HepG2 (cell line): ENCODE data around the gene CMA1. TPM values are rescaled to one million over a fixed set of nuclear protein-coding genes. Genes with fewer than 3 reads are reported as not detected.
"Not testable (repeated sequence)": the region's sequence is repeated elsewhere in the genome, so short reads cannot be mapped to it uniquely, and the experiment has no call there.

Experiments
- ATAC-seq: fragments of 200-7000 bp; cut with Tn5 transposase; 3 replicates; pipeline ENCODE4 v1.9.1; 2020; ENCODE audit warnings: mild to moderate bottlenecking, moderate library complexity
- BruUV-seq: library from RNA; stranded (reverse); fragments of 400-500 nt; replicated peaks from 2 replicates; lab custom pipeline; 2021; lab: Mats Ljungman, UMichigan
- CTCF ChIA-PET: fragments of 300-600 bp; formaldehyde crosslinking; extraction: SDS; loops from one replicate; lab custom pipeline; 2021; ENCODE audit warnings: low total read pairs, inconsistent platforms, low intra/inter-chr PET ratio; lab: Yijun Ruan, JAX
- POLR2A ChIA-PET: fragments of 350-600 bp; sonication (Branson Sonifier 250); formaldehyde crosslinking; loops from one replicate; lab custom pipeline; 2020; ENCODE audit warnings: antibody characterized with exemption, inconsistent platforms; lab: Yijun Ruan, JAX
- DNase-seq: peaks from one replicate; pipeline ENCODE4 v3.0.0-alpha.2; 2015; ENCODE audit warnings: low spot score
- FAIRE-seq: peaks from 3 replicates; lab custom pipeline; 2011; peaks lifted over from hg19 to GRCh38; lab: Jason Lieb, UNC
- H2AFZ ChIP-seq: one replicate; pipeline ENCODE4 v1.6.1; 2011; ENCODE audit warnings: low read length, inconsistent platforms
- H3K27ac ChIP-seq: fragments of 300-600 bp; 3 replicates; pipeline ENCODE4 v1.8.0; 2011; ENCODE audit warnings: mixed run types, mild to moderate bottlenecking, mixed read lengths, low read length, inconsistent platforms; ENCODE audit not compliant: insufficient read depth; ENCODE audit errors: extremely low read length
- H3K27me3 ChIP-seq, 2 experiments: fragments of 200-600 bp in 1 of 2; 2 replicates in 1 of 2; 3 replicates in 1 of 2; pipeline versions ENCODE4 v1.6.0 to v1.8.0; 2011; ENCODE audit warnings: low read length in 2 of 2, mild to moderate bottlenecking in 2 of 2, moderate library complexity in 2 of 2, inconsistent platforms in 1 of 2; ENCODE audit not compliant: insufficient read depth in 2 of 2, control insufficient read depth in 1 of 2
- H3K36me3 ChIP-seq, 2 experiments: fragments of 200-600 bp in 1 of 2; replicated peaks in 1 of 2; 2 replicates in 1 of 2; 3 replicates in 1 of 2; pipeline versions ENCODE4 v1.5.1 to v1.8.0; 2011; ENCODE audit warnings: low read length in 2 of 2, inconsistent platforms in 1 of 2; ENCODE audit not compliant: insufficient read depth in 2 of 2, control insufficient read depth in 1 of 2
- H3K4me1 ChIP-seq: 2 replicates; pipeline ENCODE4 v1.5.1; 2012; ENCODE audit warnings: low read length, inconsistent platforms; ENCODE audit not compliant: insufficient read depth
- H3K4me2 ChIP-seq: 2 replicates; pipeline ENCODE4 v1.6.0; 2011; ENCODE audit warnings: low read depth, low read length, inconsistent platforms
- H3K4me3 ChIP-seq, 3 experiments: fragments of 200-600 bp in 1 of 3; sonication (generic), shearing (Covaris generic) in 1 of 3; replicated peaks in 1 of 3; 2 replicates each; pipeline ENCODE4 v1.5.1; 2011 to 2016; ENCODE audit warnings: low read length in 3 of 3, inconsistent platforms in 2 of 3, low read depth in 2 of 3, mild to moderate bottlenecking in 2 of 3, control low read depth in 1 of 3, mixed read lengths in 1 of 3; ENCODE audit not compliant: insufficient read depth in 1 of 3
- H3K79me2 ChIP-seq: one replicate; pipeline ENCODE4 v1.6.1; 2011; ENCODE audit warnings: low read length, inconsistent platforms; ENCODE audit not compliant: insufficient read depth
- H3K9ac ChIP-seq: 2 replicates; pipeline ENCODE4 v1.6.0; 2011; ENCODE audit warnings: mild to moderate bottlenecking, low read depth, low read length, inconsistent platforms; ENCODE audit not compliant: insufficient read depth
- H3K9me3 ChIP-seq: 2 replicates; pipeline ENCODE4 v1.5.1; 2012; ENCODE audit warnings: mild to moderate bottlenecking, low read length
- H4K20me1 ChIP-seq: 2 replicates; pipeline ENCODE4 v1.6.0; 2011; ENCODE audit warnings: inconsistent platforms, mild to moderate bottlenecking, low read length, moderate library complexity; ENCODE audit not compliant: insufficient read depth
- ZMYM3 ChIP-seq: sonication (generic); formaldehyde crosslinking; IDR thresholded peaks from 2 replicates; pipeline ENCODE4 v1.5.1; 2020; ENCODE audit warnings: mild to moderate bottlenecking, missing genetic modification reagents
- ZNF121 ChIP-seq: sonication (generic); formaldehyde crosslinking; IDR thresholded peaks from 2 replicates; pipeline ENCODE4 v1.5.0; 2020; ENCODE audit warnings: mild to moderate bottlenecking, missing genetic modification reagents
- ZNF296 ChIP-seq: sonication (generic); formaldehyde crosslinking; conservative IDR thresholded peaks from 2 replicates; pipeline ENCODE4 v1.5.0; 2020; ENCODE audit warnings: mild to moderate bottlenecking, missing genetic modification reagents
- ZNF30 ChIP-seq: sonication (generic); formaldehyde crosslinking; IDR thresholded peaks from 2 replicates; pipeline ENCODE4 v1.5.0; 2020; ENCODE audit warnings: mild to moderate bottlenecking, missing genetic modification reagents
- WGBS: methylation state at CpG from one replicate; pipeline ENCODE4 v1.1.6; 2017; ENCODE audit warnings: low lambda C conversion rate; 5-methylcytosine and 5-hydroxymethylcytosine counted together
- in situ Hi-C: cut with HindIII; loops from 2 replicates; pipeline ENCODE4 v1.10.0; 2017; ENCODE audit warnings: low pct_unique_long_range_greater_than_20kb; ENCODE audit not compliant: extremely low pct_ligation_motif_present
- intact Hi-C: fragments of 100-400 bp; cut with micrococcal nuclease; formaldehyde crosslinking; loops from one replicate; pipeline ENCODE4 v1.10.0; 2022; ENCODE audit not compliant: unreplicated experiment
- polyA plus RNA-seq, 8 experiments: library from polyadenylated mRNA; depleted of rRNA in 3 of 8; stranded (reverse) in 7 of 8; unstranded in 1 of 8; fragments of >200 nt; fragmentation: Illumina TruSeq in 4 of 8; extraction: Trizol in 4 of 8; gene quantifications; 2 replicates each; pipeline versions ENCODE4 v1.2.1 to v1.2.3, GENCODE V29; 2011 to 2016; ENCODE audit warnings: low read depth in 4 of 8, missing spikeins in 1 of 8, mixed read lengths in 1 of 8; ENCODE audit not compliant: insufficient read depth in 1 of 8
- total RNA-seq, 5 experiments: library from RNA; depleted of rRNA; stranded (reverse); fragments of >200 nt; fragmentation: Illumina TruSeq; extraction: Trizol; gene quantifications; 2 replicates each; pipeline ENCODE4 v1.2.3, GENCODE V29; 2016; ENCODE audit warnings: low read depth in 1 of 5
- TF ChIP-seq, protein P1 (sequence below): sonication (generic); formaldehyde crosslinking; IDR thresholded peaks from 2 replicates; pipeline ENCODE4 v1.5.0; 2020; ENCODE audit warnings: mild to moderate bottlenecking, missing genetic modification reagents

CMA1 gene
- total and polyA plus RNA-seq, 2 of the 13 experiments (the other 11 are each of a cell fraction or from before 2014, with no cell fraction given) = not detected

DNA sequence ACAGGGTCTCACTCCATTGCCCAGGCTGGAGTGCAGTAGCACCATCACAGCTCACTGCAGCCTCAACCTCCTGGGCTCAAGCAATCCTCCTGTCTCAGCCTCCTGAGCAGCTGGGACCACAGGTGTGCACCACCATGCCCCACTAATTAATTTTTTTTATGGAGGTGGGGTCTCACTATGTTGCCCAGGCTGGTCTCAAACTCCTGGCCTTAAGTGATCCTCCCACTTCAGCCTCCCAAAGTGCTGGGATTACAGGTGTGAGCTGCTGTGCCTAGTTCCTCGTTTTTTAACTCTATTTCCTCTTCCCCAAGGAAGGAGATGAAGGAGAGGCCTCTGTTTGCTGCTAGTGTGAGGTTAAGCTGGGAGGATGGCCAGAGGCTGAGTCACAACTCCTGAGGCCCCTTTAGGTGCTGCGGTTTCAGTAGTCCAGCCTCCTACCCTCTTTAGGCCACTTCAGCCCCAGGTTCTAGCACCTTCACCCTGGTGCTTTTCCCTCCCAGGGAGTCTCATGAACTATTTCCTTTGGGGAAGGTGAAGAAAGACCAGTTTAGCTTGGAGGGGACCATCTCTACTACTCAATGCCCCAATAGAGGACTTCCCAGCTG, 25.3 kb downstream of the CMA1 start:
- CTCF ChIA-PET = interaction anchor here (1.6 to 2.4 kb wide), 2 partner anchors 122 to 196 kb away, joined by 4 to 40 read pairs; no protein-coding TSS in a partner anchor
- TF ChIP-seq, protein P1, sequence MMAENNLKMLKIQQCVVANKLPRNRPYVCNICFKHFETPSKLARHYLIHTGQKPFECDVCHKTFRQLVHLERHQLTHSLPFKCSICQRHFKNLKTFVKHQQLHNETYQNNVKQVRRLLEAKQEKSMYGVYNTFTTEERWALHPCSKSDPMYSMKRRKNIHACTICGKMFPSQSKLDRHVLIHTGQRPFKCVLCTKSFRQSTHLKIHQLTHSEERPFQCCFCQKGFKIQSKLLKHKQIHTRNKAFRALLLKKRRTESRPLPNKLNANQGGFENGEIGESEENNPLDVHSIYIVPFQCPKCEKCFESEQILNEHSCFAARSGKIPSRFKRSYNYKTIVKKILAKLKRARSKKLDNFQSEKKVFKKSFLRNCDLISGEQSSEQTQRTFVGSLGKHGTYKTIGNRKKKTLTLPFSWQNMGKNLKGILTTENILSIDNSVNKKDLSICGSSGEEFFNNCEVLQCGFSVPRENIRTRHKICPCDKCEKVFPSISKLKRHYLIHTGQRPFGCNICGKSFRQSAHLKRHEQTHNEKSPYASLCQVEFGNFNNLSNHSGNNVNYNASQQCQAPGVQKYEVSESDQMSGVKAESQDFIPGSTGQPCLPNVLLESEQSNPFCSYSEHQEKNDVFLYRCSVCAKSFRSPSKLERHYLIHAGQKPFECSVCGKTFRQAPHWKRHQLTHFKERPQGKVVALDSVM (CRISPR knock-in tag) = 0 out of 2 replicates have a peak, but pooled peaks have one; percentile 64
- 0 out of 2 replicates have a peak, but pooled peaks have one; percentile 32 for TF ChIP-seq ZNF296 (CRISPR knock-in tag)
- TF ChIP-seq ZNF121 (CRISPR knock-in tag) = peak; percentile 78; the same call in 1 of the 2 replicates
- peak; percentile 8; the same call in 1 of the 2 replicates for TF ChIP-seq ZMYM3 (CRISPR knock-in tag)
- TF ChIP-seq ZNF30 (CRISPR knock-in tag) = 0 out of 2 replicates have a peak, but pooled peaks have one; percentile 50
- not testable (repeated sequence) for H3K79me2 ChIP-seq, ATAC-seq, H3K27ac ChIP-seq, H2AFZ ChIP-seq, H3K27me3 ChIP-seq, DNase-seq, BruUV-seq, FAIRE-seq, H4K20me1 ChIP-seq, H3K9me3 ChIP-seq, H3K36me3 ChIP-seq, H3K4me2 ChIP-seq, H3K4me3 ChIP-seq, H3K9ac ChIP-seq
- peaks cover 11% of the 10 kb centered on the region for H3K4me1 ChIP-seq
- in situ Hi-C loops (loop anchor here (5.0 kb wide), 1 partner anchor 194 kb away; no protein-coding TSS in a partner anchor), intact Hi-C loops (loop anchor here (10.0 kb wide), 1 partner anchor 672 kb away; no protein-coding TSS in a partner anchor)
- WGBS = 5% methylated on average over 2 of the region's 2 CpGs
- POLR2A ChIA-PET = interaction anchor here (1.6 to 2.6 kb wide), 2 partner anchors 9 to 53 kb away, joined by 3 to 17 read pairs; partner anchors contain the start of genes CBLN3 and KHNYN
